Measurements from ENCODE around the gene NOS2.
"Not testable (repeated sequence)": the region's sequence is repeated elsewhere in the genome, so short reads cannot be mapped to it uniquely, and the experiment has no call there.

NOS2 gene

GRCh38 chr17:27762527-27763305, 37.6 kb downstream of the NOS2 start:
- Histone ChIP-seq H3K4me3 (ENCODE audit: low read depth, low read length) (no peak overlapping the region), H3K27me3 (ENCODE audit: insufficient read depth, low read depth, severe bottlenecking) (no peaks in the 10 kb centered on the region), H3K9me3 (ENCODE audit: severe bottlenecking) (no peaks in the 10 kb centered on the region), H3K36me3 (peaks cover 3% of the 10 kb centered on the region; the same call in 1 of the 2 replicates), H3K27ac (no peak overlapping the region)
- peak; percentile 60 for DNase-seq
- no peak for TF ChIP-seq CTCF (IDR thresholded peaks at IDR 0.05; ENCODE audit: low read depth, low read length)

- not testable (repeated sequence) for H3K27me3 ChIP-seq (ENCODE audit: insufficient read depth, low read depth, severe bottlenecking); DNase-seq; H3K4me3 ChIP-seq (ENCODE audit: low read depth, low read length); H3K27ac ChIP-seq; H3K9me3 ChIP-seq (ENCODE audit: severe bottlenecking); H3K36me3 ChIP-seq
These were observed 39.4 kb downstream of the NOS2 start for GRCh38 chr17:27760931-27761330.

- H3K27ac ChIP-seq, result no peak overlapping the region
- peak; percentile 78 for DNase-seq
- no peaks in the 10 kb centered on the region for H3K27me3 ChIP-seq (ENCODE audit: insufficient read depth, low read depth, severe bottlenecking)
- peaks cover 3% of the 10 kb centered on the region; the same call in 1 of the 2 replicates for H3K36me3 ChIP-seq
- TF ChIP-seq CTCF (IDR thresholded peaks at IDR 0.05; ENCODE audit: low read depth, low read length), result peak; percentile 74
- no peaks in the 10 kb centered on the region for H3K9me3 ChIP-seq (ENCODE audit: severe bottlenecking)
- H3K4me3 ChIP-seq (ENCODE audit: low read depth, low read length), result no peak overlapping the region
These were observed 40.1 kb downstream of the NOS2 start for GRCh38 chr17:27760069-27760885.

- Histone ChIP-seq H3K27me3 (ENCODE audit: insufficient read depth, low read depth, severe bottlenecking) (no peaks in the 10 kb centered on the region), H3K9me3 (ENCODE audit: severe bottlenecking) (no peaks in the 10 kb centered on the region), H3K4me3 (ENCODE audit: low read depth, low read length) (no peak overlapping the region), H3K27ac (no peak overlapping the region), H3K36me3 (peaks cover 3% of the 10 kb centered on the region; the same call in 1 of the 2 replicates)
- TF ChIP-seq CTCF (IDR thresholded peaks at IDR 0.05; ENCODE audit: low read depth, low read length), result no peak
- no peak for DNase-seq
These were observed 40.8 kb downstream of the NOS2 start for GRCh38 chr17:27759528-27759927.

- H3K9me3 ChIP-seq (ENCODE audit: severe bottlenecking), result no peaks in the 10 kb centered on the region
- TF ChIP-seq CTCF (IDR thresholded peaks at IDR 0.05; ENCODE audit: low read depth, low read length), result peak; percentile 81
- no peak overlapping the region for H3K27ac ChIP-seq
- H3K36me3 ChIP-seq, result peaks cover 3% of the 10 kb centered on the region; the same call in 1 of the 2 replicates
- DNase-seq, result peak; percentile 61
- H3K4me3 ChIP-seq (ENCODE audit: low read depth, low read length), result no peak overlapping the region
- H3K27me3 ChIP-seq (ENCODE audit: insufficient read depth, low read depth, severe bottlenecking), result no peaks in the 10 kb centered on the region
These were observed 43.6 kb downstream of the NOS2 start for GRCh38 chr17:27756467-27757371.
